Measurements from ENCODE around the gene SLC30A10.
"Not testable (repeated sequence)": the region's sequence is repeated elsewhere in the genome, so short reads cannot be mapped to it uniquely, and the experiment has no call there.

SLC30A10 gene

DNA sequence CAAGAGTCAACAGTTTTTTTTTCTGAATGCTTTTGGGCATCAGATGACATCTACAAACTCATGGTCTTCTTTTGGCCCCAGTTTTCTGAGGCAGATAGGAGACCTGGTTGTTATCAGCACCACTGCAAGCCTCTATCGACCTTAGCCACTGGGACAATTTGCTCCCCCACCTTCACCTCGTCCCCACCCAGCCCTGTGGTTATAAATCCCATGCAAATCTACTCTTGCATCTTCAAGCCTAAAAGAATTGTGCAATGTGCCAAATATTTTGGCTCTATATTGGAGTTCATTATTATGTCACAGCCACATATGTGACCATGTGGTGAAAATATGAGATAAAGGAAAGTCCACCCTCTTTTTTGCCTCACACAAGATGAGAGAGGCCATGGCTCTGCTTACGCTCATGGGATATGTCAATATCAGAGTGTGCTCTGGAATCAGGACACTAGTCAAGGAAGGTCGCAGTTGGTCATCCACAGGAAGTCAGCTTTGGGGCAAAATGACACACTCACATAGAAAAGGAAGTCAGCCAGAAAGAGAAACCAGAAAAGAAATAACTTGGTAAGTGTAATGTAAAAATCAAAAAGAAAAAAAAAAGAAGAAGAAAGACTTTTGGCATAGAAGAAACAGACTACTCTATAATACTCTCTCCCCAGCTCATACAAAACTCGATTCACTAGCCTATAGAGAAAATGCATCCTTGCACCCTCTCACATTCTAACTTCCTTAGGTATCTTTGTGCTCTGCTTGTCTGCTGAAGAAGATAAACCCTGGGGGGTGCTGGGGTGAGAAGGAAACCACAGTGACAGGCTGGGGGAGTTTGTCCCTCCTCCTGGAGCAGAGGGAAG, 21.2 kb downstream of the SLC30A10 start:
- Histone ChIP-seq H3K36me3 (no peaks in the 10 kb centered on the region), H3K27ac (no peak overlapping the region), H3K27me3 (no peaks in the 10 kb centered on the region), H3K9me3 (no peaks in the 10 kb centered on the region), H3K4me1 (no peaks in the 10 kb centered on the region), H3K4me3 (no peak overlapping the region)
- DNase-seq, result no peak
- TF ChIP-seq, protein P1, sequence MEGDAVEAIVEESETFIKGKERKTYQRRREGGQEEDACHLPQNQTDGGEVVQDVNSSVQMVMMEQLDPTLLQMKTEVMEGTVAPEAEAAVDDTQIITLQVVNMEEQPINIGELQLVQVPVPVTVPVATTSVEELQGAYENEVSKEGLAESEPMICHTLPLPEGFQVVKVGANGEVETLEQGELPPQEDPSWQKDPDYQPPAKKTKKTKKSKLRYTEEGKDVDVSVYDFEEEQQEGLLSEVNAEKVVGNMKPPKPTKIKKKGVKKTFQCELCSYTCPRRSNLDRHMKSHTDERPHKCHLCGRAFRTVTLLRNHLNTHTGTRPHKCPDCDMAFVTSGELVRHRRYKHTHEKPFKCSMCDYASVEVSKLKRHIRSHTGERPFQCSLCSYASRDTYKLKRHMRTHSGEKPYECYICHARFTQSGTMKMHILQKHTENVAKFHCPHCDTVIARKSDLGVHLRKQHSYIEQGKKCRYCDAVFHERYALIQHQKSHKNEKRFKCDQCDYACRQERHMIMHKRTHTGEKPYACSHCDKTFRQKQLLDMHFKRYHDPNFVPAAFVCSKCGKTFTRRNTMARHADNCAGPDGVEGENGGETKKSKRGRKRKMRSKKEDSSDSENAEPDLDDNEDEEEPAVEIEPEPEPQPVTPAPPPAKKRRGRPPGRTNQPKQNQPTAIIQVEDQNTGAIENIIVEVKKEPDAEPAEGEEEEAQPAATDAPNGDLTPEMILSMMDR (IDR thresholded peaks at IDR 0.05), result no peak
- intact Hi-C loops (cut with DNase I; ENCODE audit: low total_unique reads), result no loop called here

DNA sequence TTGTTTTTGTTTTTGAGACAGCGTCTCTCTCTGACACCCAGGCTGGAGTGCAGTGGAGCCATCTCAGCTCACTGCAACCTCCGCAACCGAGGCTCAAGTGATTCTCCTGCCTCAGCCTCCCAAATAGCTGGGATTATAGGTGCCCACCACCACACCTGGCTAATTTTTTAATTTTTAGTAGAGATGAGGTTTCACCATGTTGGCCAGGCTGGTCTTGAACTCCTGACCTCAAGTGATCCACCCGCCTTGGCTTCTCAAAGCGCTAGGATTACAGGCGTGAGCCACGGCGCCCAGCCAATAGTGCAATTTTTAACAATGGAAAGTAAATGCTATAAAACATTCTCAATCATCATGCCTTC, 21.8 kb downstream of the SLC30A10 start:
- H3K27ac ChIP-seq; H3K36me3 ChIP-seq; H3K27me3 ChIP-seq; H3K9me3 ChIP-seq; H3K4me1 ChIP-seq; H3K4me3 ChIP-seq; DNase-seq; intact Hi-C loops (cut with DNase I; ENCODE audit: low total_unique reads): not testable (repeated sequence)

DNA sequence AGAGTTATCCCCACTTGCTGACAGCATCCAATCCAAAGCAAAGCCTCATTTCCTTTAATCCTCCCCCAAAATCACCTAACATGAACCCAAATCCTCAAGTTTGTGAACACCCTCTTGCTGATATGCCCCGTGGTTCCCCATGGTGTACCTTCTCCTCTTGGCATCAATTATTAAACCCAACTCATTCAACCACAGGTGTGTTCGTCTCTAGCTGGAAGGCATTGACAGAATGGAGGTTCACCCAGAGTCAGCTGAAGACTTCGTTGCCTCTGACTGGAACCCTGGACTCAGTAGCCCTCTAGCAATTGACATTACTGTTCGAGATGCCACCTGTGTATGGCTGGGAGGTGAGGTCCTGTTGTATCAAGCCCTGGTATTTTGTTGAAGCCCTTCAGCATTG, 22.8 kb downstream of the SLC30A10 start:
- H3K4me3 ChIP-seq, result no peak overlapping the region
- no peak for DNase-seq
- TF ChIP-seq, protein P1 (IDR thresholded peaks at IDR 0.05), result no peak
- no peaks in the 10 kb centered on the region for H3K27me3 ChIP-seq
- no peaks in the 10 kb centered on the region for H3K36me3 ChIP-seq
- intact Hi-C loops (cut with DNase I; ENCODE audit: low total_unique reads), result no loop called here
- no peak overlapping the region for H3K27ac ChIP-seq
- H3K9me3 ChIP-seq, result no peaks in the 10 kb centered on the region
- no peaks in the 10 kb centered on the region for H3K4me1 ChIP-seq

DNA sequence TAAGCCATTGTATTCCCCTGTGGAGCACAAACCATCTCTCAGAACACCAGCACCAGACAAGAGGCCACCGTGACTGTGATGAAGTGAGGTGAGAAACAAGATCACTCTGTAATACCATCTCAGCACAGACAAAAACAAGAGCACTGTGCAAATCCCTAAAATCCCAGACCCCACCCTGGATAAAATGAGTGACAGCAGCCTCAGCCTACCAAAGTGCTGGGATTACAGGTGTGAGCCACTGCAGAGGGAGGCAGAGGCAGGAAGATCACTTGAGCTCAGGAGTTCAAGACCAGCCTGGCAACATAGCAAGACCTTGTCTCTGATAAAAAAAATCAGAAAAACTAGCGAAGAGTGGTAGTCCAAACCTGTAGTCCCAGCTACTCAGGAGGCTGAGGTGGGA, 23.4 kb downstream of the SLC30A10 start:
- Histone ChIP-seq H3K9me3 (no peaks in the 10 kb centered on the region), H3K4me1 (no peaks in the 10 kb centered on the region), H3K27me3 (no peaks in the 10 kb centered on the region), H3K36me3 (no peaks in the 10 kb centered on the region), H3K27ac (no peak overlapping the region), H3K4me3 (no peak overlapping the region)
- TF ChIP-seq, protein P1 (IDR thresholded peaks at IDR 0.05), result no peak
- no peak for DNase-seq
- intact Hi-C loops (cut with DNase I; ENCODE audit: low total_unique reads), result no loop called here

DNA sequence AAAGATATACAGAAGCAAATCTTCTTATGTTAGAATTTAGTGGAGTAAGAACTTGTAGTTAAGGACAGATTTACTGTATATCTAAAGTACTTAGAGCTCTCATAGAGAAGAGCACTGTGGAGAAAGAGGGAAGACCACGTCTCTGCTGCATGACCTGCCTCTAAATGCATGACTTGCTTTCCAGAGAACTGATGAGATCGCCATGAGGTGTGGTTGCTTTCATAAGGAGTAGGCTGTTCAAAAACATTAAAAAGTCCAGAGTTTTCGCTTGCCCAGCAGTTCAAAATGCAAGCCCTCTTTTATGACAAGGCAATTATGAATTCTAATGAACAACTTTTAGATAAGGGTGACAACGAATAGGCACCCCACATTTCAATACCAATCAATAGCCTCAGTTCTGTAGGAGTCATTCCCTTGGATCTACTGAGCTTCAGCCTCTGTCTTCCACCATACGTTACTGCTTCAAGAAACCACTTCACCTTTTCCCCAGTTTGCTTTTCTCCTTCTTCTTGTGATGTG, 24.9 kb downstream of the SLC30A10 start:
- intact Hi-C loops (cut with DNase I; ENCODE audit: low total_unique reads), result no loop called here
- TF ChIP-seq, protein P1 (IDR thresholded peaks at IDR 0.05), result no peak
- no peak overlapping the region for H3K27ac ChIP-seq
- no peak for DNase-seq
- H3K9me3 ChIP-seq, result no peaks in the 10 kb centered on the region
- H3K27me3 ChIP-seq, result no peaks in the 10 kb centered on the region
- H3K4me3 ChIP-seq, result no peak overlapping the region
- no peaks in the 10 kb centered on the region for H3K36me3 ChIP-seq
- no peaks in the 10 kb centered on the region for H3K4me1 ChIP-seq

DNA sequence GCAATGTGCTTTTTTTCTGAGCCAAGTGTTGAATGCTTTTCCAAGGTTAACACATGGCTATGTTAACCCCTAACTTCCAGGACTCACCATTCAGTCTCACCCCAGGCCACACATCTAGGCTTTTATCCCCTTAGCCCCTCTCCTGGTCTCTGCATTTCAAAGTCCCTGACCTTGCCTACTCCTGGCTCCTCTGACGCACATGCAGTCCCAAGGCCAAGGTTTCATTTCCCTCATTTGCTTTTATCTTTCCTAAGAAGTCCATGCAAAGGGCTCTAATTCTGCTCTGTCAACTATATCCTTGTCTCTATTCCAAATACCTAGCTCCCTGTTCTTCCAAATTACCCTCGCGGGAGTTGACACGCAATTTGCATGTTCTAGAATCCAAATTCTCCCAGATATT, 25.4 kb downstream of the SLC30A10 start:
- Histone ChIP-seq H3K27me3 (no peaks in the 10 kb centered on the region), H3K9me3 (no peaks in the 10 kb centered on the region), H3K4me1 (no peaks in the 10 kb centered on the region), H3K4me3 (no peak overlapping the region), H3K36me3 (no peaks in the 10 kb centered on the region), H3K27ac (no peak overlapping the region)
- no peak for DNase-seq
- intact Hi-C loops (cut with DNase I; ENCODE audit: low total_unique reads), result no loop called here
- TF ChIP-seq, protein P1 (IDR thresholded peaks at IDR 0.05), result no peak
